ENCODE measurements around the gene ARMC3. TPM values are rescaled to one million over a fixed set of nuclear protein-coding genes. Genes with fewer than 3 reads are reported as not detected.

The ARMC3 gene
- total and polyA plus RNA-seq, 11 donors, result not detected

- Histone ChIP-seq H3K4me1 (peaks cover 0 to 10% (median 0%) of the 10 kb centered on the region in 12 donors), H3K9me3 (no peaks in the 10 kb centered on the region), H3K27me3 (peaks cover 0 to 6% (median 0%) of the 10 kb centered on the region in 9 donors), H3K36me3 (no peaks in the 10 kb centered on the region), H3K4me3 (no peak overlapping the region), H3K27ac (no peak overlapping the region)
- 43 to 60% (median 48%) methylated on average over 2 of the region's 2 CpGs for WGBS, 4 donors
- ATAC-seq, result peak in 1 of 4 donors; percentile 59
- no peak for DNase-seq
- TF ChIP-seq, protein P1, sequence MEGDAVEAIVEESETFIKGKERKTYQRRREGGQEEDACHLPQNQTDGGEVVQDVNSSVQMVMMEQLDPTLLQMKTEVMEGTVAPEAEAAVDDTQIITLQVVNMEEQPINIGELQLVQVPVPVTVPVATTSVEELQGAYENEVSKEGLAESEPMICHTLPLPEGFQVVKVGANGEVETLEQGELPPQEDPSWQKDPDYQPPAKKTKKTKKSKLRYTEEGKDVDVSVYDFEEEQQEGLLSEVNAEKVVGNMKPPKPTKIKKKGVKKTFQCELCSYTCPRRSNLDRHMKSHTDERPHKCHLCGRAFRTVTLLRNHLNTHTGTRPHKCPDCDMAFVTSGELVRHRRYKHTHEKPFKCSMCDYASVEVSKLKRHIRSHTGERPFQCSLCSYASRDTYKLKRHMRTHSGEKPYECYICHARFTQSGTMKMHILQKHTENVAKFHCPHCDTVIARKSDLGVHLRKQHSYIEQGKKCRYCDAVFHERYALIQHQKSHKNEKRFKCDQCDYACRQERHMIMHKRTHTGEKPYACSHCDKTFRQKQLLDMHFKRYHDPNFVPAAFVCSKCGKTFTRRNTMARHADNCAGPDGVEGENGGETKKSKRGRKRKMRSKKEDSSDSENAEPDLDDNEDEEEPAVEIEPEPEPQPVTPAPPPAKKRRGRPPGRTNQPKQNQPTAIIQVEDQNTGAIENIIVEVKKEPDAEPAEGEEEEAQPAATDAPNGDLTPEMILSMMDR (IDR thresholded peaks at IDR 0.05), result peak in 11 of 12 donors; percentile 12 to 54 (median 43)
- no peak for TF ChIP-seq POLR2A (IDR thresholded peaks at IDR 0.05)
- intact Hi-C loops (cut with DNase I), result loop anchor here (2.0 to 10.0 kb wide), 16 partner anchors 80 to 1490 kb away; partner anchors contain the start of genes BMI1 (in 2 of the 10), COMMD3 (in 2 of the 10) and DNAJC1 (in 1 of the 10)
Observed at GRCh38 chr10:22986771-22987542, 59.1 kb downstream of the ARMC3 start.

DNA sequence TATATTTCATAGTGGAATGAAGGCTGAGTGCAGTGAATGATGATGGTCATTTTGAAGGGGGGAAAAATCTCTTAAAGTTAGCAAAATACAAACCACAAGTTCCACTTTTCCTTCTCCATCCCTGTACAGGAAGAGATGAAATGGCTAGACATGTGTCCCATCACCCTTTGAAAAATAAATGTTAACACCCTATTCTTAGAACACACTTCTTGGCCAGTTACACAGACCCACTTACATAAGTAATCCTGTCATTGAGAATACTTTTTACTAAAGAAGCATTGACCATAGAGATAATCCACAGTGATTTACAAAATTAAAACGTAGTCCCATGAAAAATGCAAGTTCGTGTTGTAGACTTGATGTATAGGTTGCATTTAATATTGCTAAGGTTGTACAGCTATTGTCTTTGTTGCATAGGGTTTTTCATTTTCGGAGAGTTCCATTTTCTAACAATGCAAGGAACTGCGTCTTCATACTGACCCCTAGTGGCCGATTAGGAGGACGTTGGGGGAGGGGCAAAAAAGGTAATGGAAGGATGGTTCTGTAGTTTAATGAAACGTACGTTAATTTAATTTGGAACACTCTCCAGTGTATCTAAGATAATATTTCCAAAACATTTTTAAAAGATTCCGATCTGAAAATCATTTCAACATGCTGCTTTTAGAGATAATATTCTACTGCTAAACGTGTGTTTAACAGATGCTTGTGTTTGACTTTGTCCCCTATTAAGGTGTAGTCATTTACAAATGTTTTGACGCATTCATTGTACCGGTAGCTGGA, 60.9 kb downstream of the ARMC3 start:
- TF ChIP-seq, protein P1 (IDR thresholded peaks at IDR 0.05), result peak; percentile 83 to 97 (median 92)
- TF ChIP-seq POLR2A (IDR thresholded peaks at IDR 0.05), result no peak
- Histone ChIP-seq H3K27ac (no peak overlapping the region), H3K4me3 (peak overlapping the region in 1 of 12 donors; percentile 25), H3K27me3 (peaks cover 0 to 11% (median 0%) of the 10 kb centered on the region in 9 donors), H3K9me3 (no peaks in the 10 kb centered on the region), H3K4me1 (peaks cover 0 to 10% (median 0%) of the 10 kb centered on the region in 12 donors), H3K36me3 (no peaks in the 10 kb centered on the region)
- intact Hi-C loops (cut with DNase I), result loop anchor here (2.0 to 10.0 kb wide), 22 partner anchors 76 to 1910 kb away; partner anchors contain the start of genes BMI1 (in 2 of the 10), COMMD3 (in 2 of the 10) and DNAJC1 (in 1 of the 10)
- WGBS, 4 donors, result 5 to 8% (median 7%) methylated on average over 12 of the region's 12 CpGs
- ATAC-seq (peak in 3 of 4 donors; percentile 79 to 86 (median 83)), DNase-seq (peak in 3 of 5 donors; percentile 30 to 55 (median 43))

GRCh38 chr10:22990443-22990842, 62.6 kb downstream of the ARMC3 start:
- intact Hi-C loops (cut with DNase I), result loop anchor here in 2 of 10 donors (5.0 kb wide), 2 partner anchors 77 to 1498 kb away; no protein-coding TSS in a partner anchor
- no peak overlapping the region for H3K4me3 ChIP-seq

More at GRCh38 chr10:22990443-22990842, 62.6 kb downstream of the ARMC3 start:
- no peak for DNase-seq
- ATAC-seq, result no peak
- Histone ChIP-seq H3K27me3 (peaks cover 0 to 11% (median 0%) of the 10 kb centered on the region in 9 donors), H3K27ac (no peak overlapping the region), H3K9me3 (no peaks in the 10 kb centered on the region), H3K4me1 (peaks cover 0 to 10% (median 0%) of the 10 kb centered on the region in 12 donors), H3K36me3 (no peaks in the 10 kb centered on the region)
- TF ChIP-seq, protein P1 (IDR thresholded peaks at IDR 0.05), result no peak
- TF ChIP-seq POLR2A (IDR thresholded peaks at IDR 0.05), result no peak
- 84 to 91% (median 89%) methylated on average over 4 of the region's 4 CpGs for WGBS, 4 donors

All from heart left ventricle (tissue), 16 donors.